Cerebellar nuclear complex (tissue), 1 donor: ENCODE measurements around the gene C5orf24.
"Not testable (repeated sequence)": the region's sequence is repeated elsewhere in the genome, so short reads cannot be mapped to it uniquely, and the experiment has no call there.

ENCODE experiments used
- DNase-seq, 2 experiments: peaks; one replicate each; lab custom pipeline; 2025; lab: John Stamatoyannopoulos, UW

Gene C5orf24

GRCh38 chr5:134845852-134846640, at the start of gene C5orf24:
Gene C5orf24 (plus strand): TSS chr5:134845968. CDS start chr5:134854901, 8,933 bp downstream.
- DNase-seq = peak; percentile 48 to 93

- no peak for DNase-seq
Observed at GRCh38 chr5:134798468-134798867, 47.3 kb upstream of the C5orf24 start.

GRCh38 chr5:134803821-134804220, 41.9 kb upstream of the C5orf24 start:
- DNase-seq = no peak

- no peak for DNase-seq
Observed at GRCh38 chr5:134813407-134813806, 32.4 kb upstream of the C5orf24 start.

GRCh38 chr5:134813827-134814226, 31.9 kb upstream of the C5orf24 start:
- no peak for DNase-seq

- no peak for DNase-seq
Observed at GRCh38 chr5:134817006-134817405, 28.8 kb upstream of the C5orf24 start.

GRCh38 chr5:134818776-134819175, 27.0 kb upstream of the C5orf24 start:
- no peak for DNase-seq

- no peak for DNase-seq
Observed at GRCh38 chr5:134819407-134819963, 26.3 kb upstream of the C5orf24 start.

GRCh38 chr5:134821841-134822240, 23.9 kb upstream of the C5orf24 start:
- DNase-seq = no peak

- no peak for DNase-seq
Observed at GRCh38 chr5:134824681-134825080, 21.1 kb upstream of the C5orf24 start.

GRCh38 chr5:134825212-134825611, 20.6 kb upstream of the C5orf24 start:
- no peak for DNase-seq

GRCh38 chr5:134833340-134834032, 12.3 kb upstream of the C5orf24 start:
- no peak for DNase-seq

- DNase-seq = no peak
Observed at GRCh38 chr5:134835623-134836022, 10.1 kb upstream of the C5orf24 start.

- no peak for DNase-seq
Observed at GRCh38 chr5:134837530-134838181, 8.1 kb upstream of the C5orf24 start.

- DNase-seq = not testable (repeated sequence)
Observed at GRCh38 chr5:134838361-134838760, 7.4 kb upstream of the C5orf24 start.

GRCh38 chr5:134840811-134841210, 5.0 kb upstream of the C5orf24 start:
- DNase-seq = no peak

- DNase-seq = no peak
Observed at GRCh38 chr5:134844252-134844651, 1.5 kb upstream of the C5orf24 start.

GRCh38 chr5:134845335-134845851, 375 bp upstream of the C5orf24 start:
- no peak for DNase-seq

- no peak for DNase-seq
Observed at GRCh38 chr5:134846641-134846960, 833 bp downstream of the C5orf24 start.

- DNase-seq = not testable (repeated sequence)
Observed at GRCh38 chr5:134849434-134849933, 3.7 kb downstream of the C5orf24 start.

- DNase-seq = no peak
Observed at GRCh38 chr5:134851307-134851923, 5.6 kb downstream of the C5orf24 start.

- not testable (repeated sequence) for DNase-seq
Observed at GRCh38 chr5:134856465-134856864, 10.7 kb downstream of the C5orf24 start.
